LHCN-M2 (cell line): Measurements from ENCODE around the gene CYB5B. TPM values are rescaled to one million over a fixed set of nuclear protein-coding genes. Genes with fewer than 3 reads are reported as not detected.

Source experiments
- DNase-seq: peaks from one replicate; pipeline ENCODE4 v3.0.0-alpha.2; 2012; ENCODE audit warnings: low read depth
- total RNA-seq: library from RNA; depleted of rRNA; stranded (reverse); fragments of >200 nt; gene quantifications from 2 replicates; pipeline ENCODE4 v1.2.3, GENCODE V29; 2014

The CYB5B gene
- total RNA-seq, 1 experiment from 2014 or later: 67.3 TPM

- peak; percentile 40 for DNase-seq
Observed at GRCh38 chr16:69443927-69444631, 19.7 kb downstream of the CYB5B start.

GRCh38 chr16:69444873-69445517 is 20.6 kb downstream of the CYB5B start:
- no peak for DNase-seq

GRCh38 chr16:69448470-69449193 is 24.2 kb downstream of the CYB5B start:
- DNase-seq: peak; percentile 44

- no peak for DNase-seq
Observed at GRCh38 chr16:69451166-69451565, 26.7 kb downstream of the CYB5B start.

GRCh38 chr16:69453936-69454335 is 29.5 kb downstream of the CYB5B start:
- DNase-seq: no peak

GRCh38 chr16:69463876-69464275 is 39.5 kb downstream of the CYB5B start:
- no peak for DNase-seq

GRCh38 chr16:69465083-69465721 is 40.8 kb downstream of the CYB5B start:
- peak; percentile 12 for DNase-seq

GRCh38 chr16:69465881-69466280 is 41.5 kb downstream of the CYB5B start:
- DNase-seq: no peak

- DNase-seq: no peak
Observed at GRCh38 chr16:69466547-69466946, 42.1 kb downstream of the CYB5B start.

GRCh38 chr16:69467080-69467479 is 42.7 kb downstream of the CYB5B start:
- no peak for DNase-seq

- DNase-seq: no peak
Observed at GRCh38 chr16:69467531-69468204, 43.2 kb downstream of the CYB5B start.

- DNase-seq: no peak
Observed at GRCh38 chr16:69469807-69470561, 45.6 kb downstream of the CYB5B start.

GRCh38 chr16:69471121-69471520 is 46.7 kb downstream of the CYB5B start:
- DNase-seq: no peak

GRCh38 chr16:69474408-69474807 is 50.0 kb downstream of the CYB5B start:
- no peak for DNase-seq

GRCh38 chr16:69476920-69477443 is 52.6 kb downstream of the CYB5B start:
- peak; percentile 79 for DNase-seq

GRCh38 chr16:69477546-69477945 is 53.1 kb downstream of the CYB5B start:
- no peak for DNase-seq

- no peak for DNase-seq
Observed at GRCh38 chr16:69478685-69479084, 54.3 kb downstream of the CYB5B start.

GRCh38 chr16:69479775-69480174 is 55.4 kb downstream of the CYB5B start:
- DNase-seq: no peak

GRCh38 chr16:69481901-69482341 is 57.5 kb downstream of the CYB5B start:
- no peak for DNase-seq

- DNase-seq: peak; percentile 98
Observed at GRCh38 chr16:69482410-69482991, 58.1 kb downstream of the CYB5B start.
